ENCODE data around the gene GAL3ST1.
"Not testable (repeated sequence)": the region's sequence is repeated elsewhere in the genome, so short reads cannot be mapped to it uniquely, and the experiment has no call there.

GAL3ST1 gene
- 0 to 0.63 (median 0.11) reads per million in 9 experiments for total RNA-seq

DNA sequence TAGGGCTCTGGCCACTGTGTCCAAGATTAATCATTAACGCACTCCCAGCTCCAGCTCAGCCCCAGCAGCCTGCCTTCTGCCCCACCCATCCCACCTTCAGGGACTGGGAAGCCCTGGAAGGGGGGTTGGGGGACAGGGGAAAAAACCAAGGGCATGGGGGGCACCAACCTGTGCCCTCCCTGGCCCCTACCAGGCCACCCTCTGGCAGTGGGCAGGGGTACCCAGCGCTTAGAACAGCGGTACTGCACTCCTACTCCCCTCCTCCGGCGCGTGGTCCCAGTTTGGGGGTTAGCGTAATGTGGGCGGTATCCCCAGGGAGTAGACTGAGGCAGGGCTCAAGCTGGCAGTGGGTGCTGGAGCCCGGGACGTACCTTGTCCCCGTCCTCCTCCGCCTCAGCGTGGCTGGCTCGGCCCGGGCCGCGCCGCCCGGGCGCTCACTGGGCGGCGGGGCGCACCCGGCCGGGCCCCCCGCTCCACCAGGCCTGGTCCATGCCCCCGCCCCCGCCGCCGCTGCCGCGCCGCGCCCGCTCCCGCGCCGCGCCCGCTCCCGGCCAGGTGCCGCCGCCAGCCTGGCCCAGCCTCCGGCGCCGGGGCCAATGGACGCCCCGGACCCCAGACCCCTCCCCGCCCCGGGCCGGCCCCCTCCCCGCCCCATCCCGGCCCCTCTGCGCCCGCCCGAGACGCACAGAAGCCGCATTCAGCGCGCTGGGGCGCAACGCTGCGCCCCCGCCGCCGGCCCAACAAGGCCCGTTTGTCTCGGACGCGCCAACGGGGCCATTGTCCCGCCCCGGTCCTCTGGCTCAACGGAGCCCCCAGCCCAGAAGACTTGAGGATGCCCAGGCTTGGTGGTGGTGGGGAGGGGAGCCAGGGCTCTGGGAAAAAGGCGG lies at the start of gene GAL3ST1:
Gene GAL3ST1 (minus strand): TSS at position 571 of the 887 bp plus-strand sequence. CDS start 17,273 bp downstream, outside the sequence.
- Mint-ChIP-seq H3K9me3 (no peaks in the 10 kb centered on the region), H3K27ac (peak within 1 kb of the TSS in 1 of 2 donors; percentile 17), H3K4me3 (no peak within 1 kb of the TSS), H3K36me3 (ENCODE audit: insufficient read depth) (peaks cover 30% of the 10 kb centered on the region), H3K4me1 (ENCODE audit: low read depth in 2 of 2) (peaks cover 0 to 4% of the 10 kb centered on the region in 2 donors), H3K27me3 (peaks cover 1 to 6% of the 10 kb centered on the region in 2 donors)
- ATAC-seq (replicated peaks) = no peak
- no peak for DNase-seq

DNA sequence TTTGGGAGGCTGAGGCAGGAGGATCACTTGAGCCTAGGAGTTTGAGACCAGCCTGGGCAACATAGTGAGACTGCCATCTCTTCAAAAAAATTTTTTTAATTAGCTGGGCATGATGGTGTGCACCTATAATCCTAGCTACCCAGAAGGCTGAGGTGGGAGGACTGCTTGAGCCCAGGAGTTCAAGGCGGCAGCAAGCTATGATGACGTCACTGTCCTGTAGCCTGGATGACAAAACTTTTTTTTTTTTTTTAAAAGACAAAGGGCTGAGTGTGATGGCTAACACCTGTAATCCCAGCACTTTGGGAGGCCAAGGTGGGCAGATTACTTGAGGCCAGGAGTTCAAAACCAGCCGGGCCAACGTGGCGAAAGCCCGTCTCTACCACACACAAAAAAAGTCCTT lies 45.4 kb upstream of the GAL3ST1 start:
- not testable (repeated sequence) for ATAC-seq (replicated peaks); H3K36me3 Mint-ChIP-seq (ENCODE audit: insufficient read depth); DNase-seq; H3K9me3 Mint-ChIP-seq; H3K4me1 Mint-ChIP-seq (ENCODE audit: low read depth in 2 of 2); H3K27ac Mint-ChIP-seq; H3K4me3 Mint-ChIP-seq
- H3K27me3 Mint-ChIP-seq = peaks cover 8 to 21% of the 10 kb centered on the region in 2 donors

DNA sequence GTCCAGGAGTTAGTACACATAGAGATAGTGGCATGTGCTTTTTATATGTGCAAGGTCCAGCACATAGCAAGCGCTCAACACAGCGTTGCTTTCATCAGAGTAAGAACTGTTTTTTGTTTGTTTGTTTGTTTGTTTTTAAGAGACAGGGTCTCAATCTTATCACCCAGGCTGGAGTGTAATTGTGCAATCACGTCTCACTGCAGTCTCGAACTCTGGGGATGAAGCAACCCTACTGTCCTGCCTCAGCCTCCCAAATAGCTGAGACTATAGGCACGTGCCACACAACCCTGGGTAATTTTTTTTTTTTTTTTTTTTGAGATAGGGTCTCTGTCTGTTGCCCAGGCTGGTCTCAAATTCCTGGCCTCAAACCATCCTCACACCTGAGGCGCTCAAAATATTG lies 43.4 kb upstream of the GAL3ST1 start:
- Mint-ChIP-seq H3K27me3 (peaks cover 8 to 29% of the 10 kb centered on the region in 2 donors), H3K9me3 (no peaks in the 10 kb centered on the region), H3K4me3 (no peak overlapping the region), H3K27ac (no peak overlapping the region), H3K36me3 (ENCODE audit: insufficient read depth) (no peaks in the 10 kb centered on the region), H3K4me1 (ENCODE audit: low read depth in 2 of 2) (no peaks in the 10 kb centered on the region)
- ATAC-seq (replicated peaks) = no peak
- DNase-seq = no peak

DNA sequence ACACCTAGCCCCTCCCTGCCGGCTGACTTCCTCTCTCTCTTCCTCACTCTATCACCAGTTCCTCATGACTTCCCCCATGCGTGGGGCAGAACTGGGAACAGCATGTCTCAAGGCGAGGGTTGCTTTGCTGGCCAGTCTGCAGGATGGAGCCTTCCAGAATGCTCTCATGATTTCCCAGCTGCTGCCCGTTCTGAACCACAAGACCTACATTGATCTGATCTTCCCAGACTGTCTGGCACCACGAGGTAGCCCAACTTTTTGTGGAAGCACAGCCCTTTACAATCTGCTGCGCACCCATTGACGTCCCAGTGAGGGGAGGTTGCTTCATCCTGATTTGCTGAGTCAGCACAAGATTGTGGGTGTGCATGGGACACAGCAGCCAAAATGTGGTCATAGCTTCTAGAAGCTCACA lies 41.1 kb upstream of the GAL3ST1 start:
- H3K4me3 Mint-ChIP-seq = no peak overlapping the region
- peak overlapping the region in 1 of 2 donors; percentile 56 for H3K27ac Mint-ChIP-seq
- no peaks in the 10 kb centered on the region for H3K36me3 Mint-ChIP-seq (ENCODE audit: insufficient read depth)
- no peaks in the 10 kb centered on the region for H3K9me3 Mint-ChIP-seq
- no peak for ATAC-seq (replicated peaks)
- no peak for DNase-seq
- H3K4me1 Mint-ChIP-seq (ENCODE audit: low read depth in 2 of 2) = no peaks in the 10 kb centered on the region
- peaks cover 8 to 21% of the 10 kb centered on the region in 2 donors for H3K27me3 Mint-ChIP-seq

- peak overlapping the region in 1 of 2 donors; percentile 56 for H3K27ac Mint-ChIP-seq
- no peaks in the 10 kb centered on the region for H3K4me1 Mint-ChIP-seq (ENCODE audit: low read depth in 2 of 2)
- H3K36me3 Mint-ChIP-seq (ENCODE audit: insufficient read depth) = no peaks in the 10 kb centered on the region
- H3K9me3 Mint-ChIP-seq = no peaks in the 10 kb centered on the region
- DNase-seq (no peak), ATAC-seq (replicated peaks) (no peak)
- H3K4me3 Mint-ChIP-seq = no peak overlapping the region
- H3K27me3 Mint-ChIP-seq = peaks cover 8 to 27% of the 10 kb centered on the region in 2 donors
Observed at GRCh38 chr22:30614879-30615278, 40.4 kb upstream of the GAL3ST1 start.

- Mint-ChIP-seq H3K36me3 (ENCODE audit: insufficient read depth) (no peaks in the 10 kb centered on the region), H3K27ac (no peak overlapping the region), H3K27me3 (peaks cover 8 to 34% of the 10 kb centered on the region in 2 donors), H3K9me3 (no peaks in the 10 kb centered on the region), H3K4me1 (ENCODE audit: low read depth in 2 of 2) (peaks cover 0 to 1% of the 10 kb centered on the region in 2 donors), H3K4me3 (no peak overlapping the region)
- ATAC-seq (replicated peaks) = no peak
- DNase-seq = no peak
Observed at GRCh38 chr22:30614268-30614667, 39.8 kb upstream of the GAL3ST1 start.

DNA sequence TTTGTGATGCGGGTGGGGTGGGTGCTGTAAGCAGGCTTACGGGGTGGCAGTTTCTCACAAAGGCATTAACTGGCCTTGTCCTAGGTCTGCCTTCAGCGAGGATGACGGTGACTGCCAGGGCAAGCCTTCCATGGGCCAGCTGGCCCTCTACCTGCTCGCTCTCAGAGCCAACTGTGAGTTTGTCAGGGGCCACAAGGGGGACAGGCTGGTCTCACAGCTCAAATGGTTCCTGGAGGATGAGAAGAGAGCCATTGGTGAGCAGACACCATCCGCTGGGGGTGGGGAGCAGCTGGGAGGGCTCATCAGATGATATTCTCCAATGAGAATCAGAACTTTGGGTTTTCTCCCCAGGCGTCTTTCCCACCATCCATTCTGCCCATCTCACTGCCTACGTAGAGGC lies 38.3 kb upstream of the GAL3ST1 start:
- peaks cover 0 to 1% of the 10 kb centered on the region in 2 donors for H3K4me1 Mint-ChIP-seq (ENCODE audit: low read depth in 2 of 2)
- no peaks in the 10 kb centered on the region for H3K36me3 Mint-ChIP-seq (ENCODE audit: insufficient read depth)
- no peaks in the 10 kb centered on the region for H3K9me3 Mint-ChIP-seq
- H3K4me3 Mint-ChIP-seq = no peak overlapping the region
- peaks cover 8 to 34% of the 10 kb centered on the region in 2 donors for H3K27me3 Mint-ChIP-seq
- no peak overlapping the region for H3K27ac Mint-ChIP-seq
- ATAC-seq (replicated peaks) (no peak), DNase-seq (no peak)

GRCh38 chr22:30611197-30611596 lies 36.7 kb upstream of the GAL3ST1 start:
- Mint-ChIP-seq H3K36me3 (ENCODE audit: insufficient read depth) (no peaks in the 10 kb centered on the region), H3K27me3 (peaks cover 6 to 34% of the 10 kb centered on the region in 2 donors), H3K27ac (no peak overlapping the region), H3K9me3 (no peaks in the 10 kb centered on the region), H3K4me3 (no peak overlapping the region), H3K4me1 (ENCODE audit: low read depth in 2 of 2) (peaks cover 7 to 9% of the 10 kb centered on the region in 2 donors)
- no peak for ATAC-seq (replicated peaks)
- DNase-seq = no peak

GRCh38 chr22:30610299-30610698 lies 35.8 kb upstream of the GAL3ST1 start:
- ATAC-seq (replicated peaks) (no peak), DNase-seq (no peak)
- Mint-ChIP-seq H3K36me3 (ENCODE audit: insufficient read depth) (no peaks in the 10 kb centered on the region), H3K4me1 (ENCODE audit: low read depth in 2 of 2) (peaks cover 12 to 14% of the 10 kb centered on the region in 2 donors), H3K27me3 (peaks cover 6 to 27% of the 10 kb centered on the region in 2 donors), H3K4me3 (no peak overlapping the region), H3K27ac (no peak overlapping the region), H3K9me3 (no peaks in the 10 kb centered on the region)

DNA sequence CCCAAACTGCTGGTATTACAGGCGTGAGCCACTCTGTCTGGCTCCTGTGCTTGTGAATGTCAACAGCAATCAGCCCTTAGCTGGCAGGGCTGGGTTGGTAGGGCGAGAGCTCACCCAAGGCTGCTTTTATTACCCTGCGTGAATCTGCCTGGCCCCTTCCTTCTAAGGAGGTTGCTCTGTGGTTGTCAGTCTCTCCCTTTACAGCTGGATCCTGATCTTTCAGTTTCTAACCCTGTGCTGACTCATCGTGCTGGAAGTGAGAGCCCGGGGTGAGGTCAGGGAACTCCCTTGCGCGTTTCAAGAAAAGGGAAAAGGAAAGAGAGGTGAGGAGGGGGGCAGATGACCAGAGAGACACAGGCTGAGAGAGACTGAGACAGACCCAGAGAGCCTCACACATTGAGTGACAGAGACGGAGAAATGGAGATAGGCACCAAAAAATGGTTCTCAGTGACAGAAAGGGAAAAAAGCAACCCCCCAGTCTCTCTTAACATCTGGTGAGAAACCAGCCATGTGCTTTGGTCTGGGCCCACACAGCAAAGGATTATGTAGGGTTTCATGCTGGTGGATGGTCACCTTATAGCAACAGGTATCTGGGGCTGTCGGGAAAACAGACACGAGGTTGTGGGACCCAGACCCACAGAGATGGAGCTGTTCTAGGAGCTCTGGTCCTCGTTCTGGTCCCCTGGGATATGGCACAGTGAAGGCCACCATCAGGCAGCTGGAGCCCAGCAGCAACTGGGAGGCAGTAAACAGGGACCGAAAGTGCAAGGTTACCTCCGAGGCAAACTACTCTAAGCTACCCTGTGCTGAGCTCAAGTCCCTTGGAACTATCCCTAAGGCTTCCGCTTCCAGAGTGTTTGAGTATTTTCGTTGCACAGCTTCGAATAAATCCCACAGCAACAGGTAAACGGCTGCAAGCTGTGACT lies 35.1 kb upstream of the GAL3ST1 start:
- H3K4me3 Mint-ChIP-seq = peak overlapping the region in 1 of 2 donors; percentile 3
- peaks cover 6 to 25% of the 10 kb centered on the region in 2 donors for H3K27me3 Mint-ChIP-seq
- H3K27ac Mint-ChIP-seq = no peak overlapping the region
- H3K4me1 Mint-ChIP-seq (ENCODE audit: low read depth in 2 of 2) = peaks cover 12 to 15% of the 10 kb centered on the region in 2 donors
- DNase-seq (no peak), ATAC-seq (replicated peaks) (no peak)
- no peaks in the 10 kb centered on the region for H3K9me3 Mint-ChIP-seq
- no peaks in the 10 kb centered on the region for H3K36me3 Mint-ChIP-seq (ENCODE audit: insufficient read depth)

- Mint-ChIP-seq H3K4me3 (no peak overlapping the region), H3K9me3 (no peaks in the 10 kb centered on the region), H3K36me3 (ENCODE audit: insufficient read depth) (no peaks in the 10 kb centered on the region), H3K27me3 (peaks cover 6 to 17% of the 10 kb centered on the region in 2 donors), H3K27ac (peak overlapping the region in 1 of 2 donors; percentile 87), H3K4me1 (ENCODE audit: low read depth in 2 of 2) (peaks cover 12 to 15% of the 10 kb centered on the region in 2 donors)
- DNase-seq (no peak), ATAC-seq (replicated peaks) (no peak)
Observed at GRCh38 chr22:30607939-30608338, 33.5 kb upstream of the GAL3ST1 start.

DNA sequence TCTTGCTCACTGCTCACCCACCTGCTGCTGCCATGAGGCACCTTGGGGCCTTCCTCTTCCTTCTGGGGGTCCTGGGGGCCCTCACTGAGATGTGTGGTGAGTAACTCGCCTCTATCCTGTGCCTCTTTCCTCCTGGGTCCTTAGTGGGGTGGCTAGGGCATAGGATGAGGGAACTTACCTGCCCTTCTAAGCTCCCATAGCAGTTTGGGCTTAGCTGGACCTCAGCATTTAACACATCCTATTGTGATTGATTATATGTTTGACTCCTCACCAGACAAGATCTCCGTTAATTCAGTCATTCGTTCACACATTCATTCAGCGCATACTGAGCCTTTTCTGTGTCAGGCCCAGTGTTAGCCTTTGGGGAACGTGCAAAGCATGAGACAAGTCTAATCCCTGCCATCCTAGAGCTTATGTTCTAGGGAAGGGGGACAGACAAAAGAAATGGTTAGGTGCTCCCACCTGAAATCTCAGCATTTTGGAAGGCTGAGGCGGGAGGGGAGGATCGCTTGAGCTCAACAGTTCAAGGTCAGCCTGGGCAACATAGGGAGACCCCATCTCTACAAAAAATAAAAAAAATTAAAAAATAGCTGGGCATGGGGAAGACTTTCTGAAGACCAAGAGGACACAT lies 33.0 kb upstream of the GAL3ST1 start:
- peak overlapping the region; percentile 69 to 92 for H3K4me3 Mint-ChIP-seq
- no peak for ATAC-seq (replicated peaks)
- no peak for DNase-seq
- H3K27me3 Mint-ChIP-seq = peaks cover 6 to 17% of the 10 kb centered on the region in 2 donors
- H3K36me3 Mint-ChIP-seq (ENCODE audit: insufficient read depth) = no peaks in the 10 kb centered on the region
- H3K27ac Mint-ChIP-seq = peak overlapping the region; percentile 17 to 87
- no peaks in the 10 kb centered on the region for H3K9me3 Mint-ChIP-seq
- peaks cover 12 to 15% of the 10 kb centered on the region in 2 donors for H3K4me1 Mint-ChIP-seq (ENCODE audit: low read depth in 2 of 2)
